ENCODE measurements around the gene SLIT3. TPM values are rescaled to one million over a fixed set of nuclear protein-coding genes. Genes with fewer than 3 reads are reported as not detected.

Gene SLIT3
- total and polyA plus RNA-seq, 2 experiments from 2014 or later, result 0.59 to 0.71 TPM

GRCh38 chr5:169122951-169123350 is 178.0 kb downstream of the SLIT3 start (continued):
- TF ChIP-seq, protein P1, sequence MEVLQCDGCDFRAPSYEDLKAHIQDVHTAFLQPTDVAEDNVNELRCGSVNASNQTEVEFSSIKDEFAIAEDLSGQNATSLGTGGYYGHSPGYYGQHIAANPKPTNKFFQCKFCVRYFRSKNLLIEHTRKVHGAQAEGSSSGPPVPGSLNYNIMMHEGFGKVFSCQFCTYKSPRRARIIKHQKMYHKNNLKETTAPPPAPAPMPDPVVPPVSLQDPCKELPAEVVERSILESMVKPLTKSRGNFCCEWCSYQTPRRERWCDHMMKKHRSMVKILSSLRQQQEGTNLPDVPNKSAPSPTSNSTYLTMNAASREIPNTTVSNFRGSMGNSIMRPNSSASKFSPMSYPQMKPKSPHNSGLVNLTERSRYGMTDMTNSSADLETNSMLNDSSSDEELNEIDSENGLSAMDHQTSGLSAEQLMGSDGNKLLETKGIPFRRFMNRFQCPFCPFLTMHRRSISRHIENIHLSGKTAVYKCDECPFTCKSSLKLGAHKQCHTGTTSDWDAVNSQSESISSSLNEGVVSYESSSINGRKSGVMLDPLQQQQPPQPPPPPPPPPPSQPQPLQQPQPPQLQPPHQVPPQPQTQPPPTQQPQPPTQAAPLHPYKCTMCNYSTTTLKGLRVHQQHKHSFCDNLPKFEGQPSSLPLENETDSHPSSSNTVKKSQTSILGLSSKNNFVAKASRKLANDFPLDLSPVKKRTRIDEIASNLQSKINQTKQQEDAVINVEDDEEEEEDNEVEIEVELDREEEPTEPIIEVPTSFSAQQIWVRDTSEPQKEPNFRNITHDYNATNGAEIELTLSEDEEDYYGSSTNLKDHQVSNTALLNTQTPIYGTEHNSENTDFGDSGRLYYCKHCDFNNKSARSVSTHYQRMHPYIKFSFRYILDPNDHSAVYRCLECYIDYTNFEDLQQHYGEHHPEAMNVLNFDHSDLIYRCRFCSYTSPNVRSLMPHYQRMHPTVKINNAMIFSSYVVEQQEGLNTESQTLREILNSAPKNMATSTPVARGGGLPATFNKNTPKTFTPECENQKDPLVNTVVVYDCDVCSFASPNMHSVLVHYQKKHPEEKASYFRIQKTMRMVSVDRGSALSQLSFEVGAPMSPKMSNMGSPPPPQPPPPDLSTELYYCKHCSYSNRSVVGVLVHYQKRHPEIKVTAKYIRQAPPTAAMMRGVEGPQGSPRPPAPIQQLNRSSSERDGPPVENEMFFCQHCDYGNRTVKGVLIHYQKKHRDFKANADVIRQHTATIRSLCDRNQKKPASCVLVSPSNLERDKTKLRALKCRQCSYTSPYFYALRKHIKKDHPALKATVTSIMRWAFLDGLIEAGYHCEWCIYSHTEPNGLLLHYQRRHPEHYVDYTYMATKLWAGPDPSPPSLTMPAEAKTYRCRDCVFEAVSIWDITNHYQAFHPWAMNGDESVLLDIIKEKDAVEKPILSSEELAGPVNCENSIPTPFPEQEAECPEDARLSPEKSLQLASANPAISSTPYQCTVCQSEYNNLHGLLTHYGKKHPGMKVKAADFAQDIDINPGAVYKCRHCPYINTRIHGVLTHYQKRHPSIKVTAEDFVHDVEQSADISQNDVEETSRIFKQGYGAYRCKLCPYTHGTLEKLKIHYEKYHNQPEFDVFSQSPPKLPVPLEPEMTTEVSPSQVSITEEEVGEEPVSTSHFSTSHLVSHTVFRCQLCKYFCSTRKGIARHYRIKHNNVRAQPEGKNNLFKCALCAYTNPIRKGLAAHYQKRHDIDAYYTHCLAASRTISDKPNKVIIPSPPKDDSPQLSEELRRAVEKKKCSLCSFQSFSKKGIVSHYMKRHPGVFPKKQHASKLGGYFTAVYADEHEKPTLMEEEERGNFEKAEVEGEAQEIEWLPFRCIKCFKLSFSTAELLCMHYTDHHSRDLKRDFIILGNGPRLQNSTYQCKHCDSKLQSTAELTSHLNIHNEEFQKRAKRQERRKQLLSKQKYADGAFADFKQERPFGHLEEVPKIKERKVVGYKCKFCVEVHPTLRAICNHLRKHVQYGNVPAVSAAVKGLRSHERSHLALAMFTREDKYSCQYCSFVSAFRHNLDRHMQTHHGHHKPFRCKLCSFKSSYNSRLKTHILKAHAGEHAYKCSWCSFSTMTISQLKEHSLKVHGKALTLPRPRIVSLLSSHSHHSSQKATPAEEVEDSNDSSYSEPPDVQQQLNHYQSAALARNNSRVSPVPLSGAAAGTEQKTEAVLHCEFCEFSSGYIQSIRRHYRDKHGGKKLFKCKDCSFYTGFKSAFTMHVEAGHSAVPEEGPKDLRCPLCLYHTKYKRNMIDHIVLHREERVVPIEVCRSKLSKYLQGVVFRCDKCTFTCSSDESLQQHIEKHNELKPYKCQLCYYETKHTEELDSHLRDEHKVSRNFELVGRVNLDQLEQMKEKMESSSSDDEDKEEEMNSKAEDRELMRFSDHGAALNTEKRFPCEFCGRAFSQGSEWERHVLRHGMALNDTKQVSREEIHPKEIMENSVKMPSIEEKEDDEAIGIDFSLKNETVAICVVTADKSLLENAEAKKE (CRISPR knock-in tag; IDR thresholded peaks at IDR 0.05), result no peak
- TF ChIP-seq EZH2 (IDR thresholded peaks at IDR 0.05; ENCODE audit: low read depth, unreplicated experiment) (no peak), JUNB (IDR thresholded peaks at IDR 0.05; ENCODE audit: unreplicated experiment) (no peak), POLR2AphosphoS5 (IDR thresholded peaks at IDR 0.05; ENCODE audit: low read depth) (no peak), ZNF114 (CRISPR knock-in tag; IDR thresholded peaks at IDR 0.05) (no peak), EZH2phosphoT487 (IDR thresholded peaks at IDR 0.05; ENCODE audit: unreplicated experiment) (no peak), STAT1 (IDR thresholded peaks at IDR 0.05; ENCODE audit: unreplicated experiment) (no peak), CREB1 (CRISPR knock-in tag; IDR thresholded peaks at IDR 0.05; ENCODE audit: low read depth) (no peak), ZNF331 (CRISPR knock-in tag; IDR thresholded peaks at IDR 0.05; ENCODE audit: low read depth) (no peak)

- H3K36me3 Mint-ChIP-seq (ENCODE audit: low read depth), result no peaks in the 10 kb centered on the region
- H3K9me2 ChIP-seq (ENCODE audit: insufficient read depth), result peaks cover 16% of the 10 kb centered on the region
- no peaks in the 10 kb centered on the region for H4K20me1 ChIP-seq (replicated peaks; ENCODE audit: insufficient read depth)
- DNase-seq (ENCODE audit: low spot score) (no peak), ATAC-seq (no peak)
- no peaks in the 10 kb centered on the region; the same call in 2 of the 3 replicates for H3K9me3 Mint-ChIP-seq
- H3K27me3 Mint-ChIP-seq (ENCODE audit: insufficient read depth, low read depth, poor library complexity), result peaks cover 2% of the 10 kb centered on the region
- peaks cover 15% of the 10 kb centered on the region for H3K4me1 ChIP-seq (ENCODE audit: insufficient read depth)
- H3K36me3 ChIP-seq (ENCODE audit: insufficient read depth), result no peaks in the 10 kb centered on the region
- H3K4me3 Mint-ChIP-seq, result no peak overlapping the region
- no peak overlapping the region for H3K27ac Mint-ChIP-seq
- peaks cover 25% of the 10 kb centered on the region for H3K4me1 Mint-ChIP-seq
- H3K4me3 ChIP-seq, result no peak overlapping the region
- no peak overlapping the region for H3K27ac ChIP-seq (ENCODE audit: low read depth)
- no peak overlapping the region for H3K4me2 ChIP-seq
- no peaks in the 10 kb centered on the region for H3K79me2 ChIP-seq (replicated peaks; ENCODE audit: insufficient read depth)
- no peak overlapping the region for H2AFZ ChIP-seq
- H3K27me3 ChIP-seq (ENCODE audit: insufficient read depth), result no peaks in the 10 kb centered on the region
- no peaks in the 10 kb centered on the region for H3F3A ChIP-seq (replicated peaks; ENCODE audit: low read depth)
- TF ChIP-seq, protein P2, sequence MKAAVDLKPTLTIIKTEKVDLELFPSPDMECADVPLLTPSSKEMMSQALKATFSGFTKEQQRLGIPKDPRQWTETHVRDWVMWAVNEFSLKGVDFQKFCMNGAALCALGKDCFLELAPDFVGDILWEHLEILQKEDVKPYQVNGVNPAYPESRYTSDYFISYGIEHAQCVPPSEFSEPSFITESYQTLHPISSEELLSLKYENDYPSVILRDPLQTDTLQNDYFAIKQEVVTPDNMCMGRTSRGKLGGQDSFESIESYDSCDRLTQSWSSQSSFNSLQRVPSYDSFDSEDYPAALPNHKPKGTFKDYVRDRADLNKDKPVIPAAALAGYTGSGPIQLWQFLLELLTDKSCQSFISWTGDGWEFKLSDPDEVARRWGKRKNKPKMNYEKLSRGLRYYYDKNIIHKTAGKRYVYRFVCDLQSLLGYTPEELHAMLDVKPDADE (IDR thresholded peaks at IDR 0.05), result no peak
- TF ChIP-seq ZNF331 (CRISPR knock-in tag; IDR thresholded peaks at IDR 0.05; ENCODE audit: low read depth) (no peak), JUNB (IDR thresholded peaks at IDR 0.05; ENCODE audit: unreplicated experiment) (no peak), POLR2AphosphoS5 (IDR thresholded peaks at IDR 0.05; ENCODE audit: low read depth) (no peak), STAT1 (IDR thresholded peaks at IDR 0.05; ENCODE audit: unreplicated experiment) (no peak), ZNF114 (CRISPR knock-in tag; IDR thresholded peaks at IDR 0.05) (no peak), NANOG (IDR thresholded peaks at IDR 0.05; ENCODE audit: borderline replicate concordance) (no peak), EZH2 (IDR thresholded peaks at IDR 0.05; ENCODE audit: low read depth, unreplicated experiment) (no peak), EZH2phosphoT487 (IDR thresholded peaks at IDR 0.05; ENCODE audit: unreplicated experiment) (no peak), REST (IDR thresholded peaks at IDR 0.05; ENCODE audit: unreplicated experiment) (no peak)
These were observed 179.1 kb downstream of the SLIT3 start for GRCh38 chr5:169121630-169122420.

All from GM23338 (cell line).